PC-3 (cell line): ENCODE data around the gene VMAC. TPM values are rescaled to one million over a fixed set of nuclear protein-coding genes. Genes with fewer than 3 reads are reported as not detected.

ENCODE experiments used
- ATAC-seq: fragments of 200-7000 bp; cut with Tn5 transposase; 2 replicates; pipeline ENCODE4 v1.9.1; 2020; ENCODE audit warnings: mild to moderate bottlenecking, moderate library complexity
- BruUV-seq: library from RNA; stranded (reverse); fragments of 400-500 nt; replicated peaks from 2 replicates; lab custom pipeline; 2021; lab: Mats Ljungman, UMichigan
- CTCF ChIA-PET: fragments of 300-600 bp; sonication (Branson Sonifier 250); formaldehyde crosslinking; loops from one replicate; lab custom pipeline; 2022; ENCODE audit warnings: antibody characterized with exemption; lab: Charles Lee
- POLR2A ChIA-PET: fragments of 300-600 bp; sonication (Branson Sonifier 250); formaldehyde crosslinking; loops from one replicate; lab custom pipeline; 2022; ENCODE audit warnings: antibody characterized with exemption; ENCODE audit not compliant: unreplicated experiment; lab: Charles Lee
- DNase-seq: peaks from one replicate; pipeline ENCODE4 v3.0.0-alpha.2; 2015
- H2AFZ ChIP-seq: fragments of 300-600 bp; sonication (generic); 2 replicates; pipeline ENCODE4 v1.6.0; 2016; ENCODE audit warnings: antibody characterized with exemption, low read length
- H3F3A ChIP-seq: fragments of 300-600 bp; sonication (generic); one replicate; pipeline ENCODE4 v1.6.0; 2017; ENCODE audit warnings: antibody characterized with exemption, low read length, control low read depth, mild to moderate bottlenecking; ENCODE audit not compliant: unreplicated experiment
- H3K27ac ChIP-seq: fragments of 300-600 bp; sonication (generic); 2 replicates; pipeline ENCODE4 v1.5.1; 2016; ENCODE audit warnings: mild to moderate bottlenecking, low read length
- H3K27me3 ChIP-seq: fragments of 300-600 bp; sonication (generic); 2 replicates; pipeline ENCODE4 v1.6.1; 2016; ENCODE audit warnings: low read length, mixed read lengths
- H3K36me3 ChIP-seq: fragments of 300-600 bp; sonication (generic); 2 replicates; pipeline ENCODE4 v1.6.1; 2016; ENCODE audit warnings: low read depth, mixed run types, low read length, mixed read lengths
- H3K4me1 ChIP-seq: fragments of 300-600 bp; sonication (generic); 2 replicates; pipeline ENCODE4 v1.5.1; 2016; ENCODE audit warnings: low read length; ENCODE audit not compliant: insufficient read depth
- H3K4me2 ChIP-seq: fragments of 300-600 bp; sonication (generic); 2 replicates; pipeline ENCODE4 v1.6.0; 2016; ENCODE audit warnings: low read length
- H3K4me3 ChIP-seq: fragments of 300-600 bp; sonication (generic); 2 replicates; pipeline ENCODE4 v1.5.1; 2016; ENCODE audit warnings: mild to moderate bottlenecking, low read length, mixed read lengths
- H3K79me2 ChIP-seq: fragments of 300-600 bp; sonication (generic); 2 replicates; pipeline ENCODE4 v1.6.1; 2017; ENCODE audit warnings: low read length, mixed read lengths
- H3K9ac ChIP-seq: fragments of 300-600 bp; sonication (generic); 2 replicates; pipeline ENCODE4 v1.6.0; 2016; ENCODE audit warnings: mild to moderate bottlenecking, low read length
- H3K9me2 ChIP-seq: fragments of 300-600 bp; sonication (generic); replicated peaks from 2 replicates; pipeline ENCODE4 v1.6.1; 2016; ENCODE audit warnings: mixed run types, low read length, mixed read lengths
- H3K9me3 ChIP-seq: fragments of 300-600 bp; sonication (generic); 2 replicates; pipeline ENCODE4 v1.6.1; 2016; ENCODE audit warnings: low read length, mixed read lengths
- H4K20me1 ChIP-seq: fragments of 300-600 bp; sonication (generic); 2 replicates; pipeline ENCODE4 v1.6.1; 2016; ENCODE audit warnings: low read length, mixed read lengths
- EZH2 ChIP-seq: fragments of 300-600 bp; sonication (generic); IDR thresholded peaks from one replicate; pipeline ENCODE4 v1.6.1; 2017; ENCODE audit warnings: antibody characterized with exemption, mild to moderate bottlenecking, low read length; ENCODE audit not compliant: unreplicated experiment
- EZH2phosphoT487 ChIP-seq: fragments of 300-600 bp; sonication (generic); IDR thresholded peaks from 2 replicates; pipeline ENCODE4 v1.6.1; 2018; ENCODE audit warnings: mild to moderate bottlenecking, antibody characterized with exemption, low read length, borderline replicate concordance
- intact Hi-C: fragments of 100-400 bp; cut with micrococcal nuclease; formaldehyde crosslinking; loops from 2 replicates; pipeline ENCODE4 v1.9.0; 2023
- total RNA-seq: library from RNA; depleted of rRNA; stranded (reverse); fragments of >200 nt; gene quantifications from 2 replicates; pipeline ENCODE4 v1.2.3, GENCODE V29; 2014
- TF ChIP-seq, protein P1 (sequence below): fragments of 300-600 bp; sonication (generic); conservative IDR thresholded peaks from 2 replicates; pipeline ENCODE4 v1.5.1; 2017; ENCODE audit warnings: antibody characterized with exemption, low read depth, mild to moderate bottlenecking, low read length

VMAC gene
- total RNA-seq, 1 experiment from 2014 or later = 8.3 TPM

DNA sequence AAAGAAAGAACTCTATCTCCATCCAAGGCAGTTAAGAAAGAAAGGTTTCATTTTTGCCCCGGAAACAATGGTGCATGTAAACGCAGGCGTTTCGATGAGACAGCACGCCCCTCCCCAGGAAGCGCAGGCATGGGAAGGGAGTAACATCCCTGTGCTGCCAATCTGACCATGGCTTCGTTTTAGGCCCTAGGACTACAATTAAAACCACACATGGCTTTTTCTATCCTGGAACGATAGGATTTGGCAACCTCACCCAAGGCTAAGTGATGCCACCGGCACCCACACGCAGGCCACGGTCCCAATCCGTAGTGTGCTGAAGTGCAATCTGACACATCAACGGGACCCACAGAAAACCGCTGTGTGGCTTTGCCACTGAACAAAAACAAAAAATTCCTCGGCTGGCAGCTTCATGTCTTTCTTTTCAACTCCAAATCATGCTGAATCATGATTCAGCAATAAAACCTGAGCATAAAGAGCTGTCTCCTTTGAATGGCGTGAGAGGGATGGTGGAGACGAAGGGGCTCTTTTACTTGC lies 49.1 kb downstream of the VMAC start:
- Histone ChIP-seq H4K20me1 (peaks cover 65% of the 10 kb centered on the region), H3K9me2 (no peaks in the 10 kb centered on the region), H3K27me3 (no peaks in the 10 kb centered on the region), H3K79me2 (peaks cover 100% of the 10 kb centered on the region), H3K9ac (no peak overlapping the region), H3K9me3 (no peaks in the 10 kb centered on the region), H3K4me3 (no peak overlapping the region), H2AFZ (no peak overlapping the region), H3K4me2 (no peak overlapping the region), H3F3A (no peaks in the 10 kb centered on the region), H3K36me3 (peaks cover 17% of the 10 kb centered on the region), H3K4me1 (no peaks in the 10 kb centered on the region), H3K27ac (no peak overlapping the region)
- CTCF ChIA-PET = no interaction called here
- no peak for DNase-seq
- ATAC-seq = no peak
- intact Hi-C loops = no loop called here
- POLR2A ChIA-PET = interaction anchor here (0.6 kb wide), 1 partner anchor 49 kb away, joined by 4 read pairs; the partner anchor contains the start of gene VMAC
- TF ChIP-seq, protein P1, sequence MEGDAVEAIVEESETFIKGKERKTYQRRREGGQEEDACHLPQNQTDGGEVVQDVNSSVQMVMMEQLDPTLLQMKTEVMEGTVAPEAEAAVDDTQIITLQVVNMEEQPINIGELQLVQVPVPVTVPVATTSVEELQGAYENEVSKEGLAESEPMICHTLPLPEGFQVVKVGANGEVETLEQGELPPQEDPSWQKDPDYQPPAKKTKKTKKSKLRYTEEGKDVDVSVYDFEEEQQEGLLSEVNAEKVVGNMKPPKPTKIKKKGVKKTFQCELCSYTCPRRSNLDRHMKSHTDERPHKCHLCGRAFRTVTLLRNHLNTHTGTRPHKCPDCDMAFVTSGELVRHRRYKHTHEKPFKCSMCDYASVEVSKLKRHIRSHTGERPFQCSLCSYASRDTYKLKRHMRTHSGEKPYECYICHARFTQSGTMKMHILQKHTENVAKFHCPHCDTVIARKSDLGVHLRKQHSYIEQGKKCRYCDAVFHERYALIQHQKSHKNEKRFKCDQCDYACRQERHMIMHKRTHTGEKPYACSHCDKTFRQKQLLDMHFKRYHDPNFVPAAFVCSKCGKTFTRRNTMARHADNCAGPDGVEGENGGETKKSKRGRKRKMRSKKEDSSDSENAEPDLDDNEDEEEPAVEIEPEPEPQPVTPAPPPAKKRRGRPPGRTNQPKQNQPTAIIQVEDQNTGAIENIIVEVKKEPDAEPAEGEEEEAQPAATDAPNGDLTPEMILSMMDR = no peak
- TF ChIP-seq EZH2phosphoT487 (no peak), EZH2 (no peak)
- BruUV-seq = no TSS peak

DNA sequence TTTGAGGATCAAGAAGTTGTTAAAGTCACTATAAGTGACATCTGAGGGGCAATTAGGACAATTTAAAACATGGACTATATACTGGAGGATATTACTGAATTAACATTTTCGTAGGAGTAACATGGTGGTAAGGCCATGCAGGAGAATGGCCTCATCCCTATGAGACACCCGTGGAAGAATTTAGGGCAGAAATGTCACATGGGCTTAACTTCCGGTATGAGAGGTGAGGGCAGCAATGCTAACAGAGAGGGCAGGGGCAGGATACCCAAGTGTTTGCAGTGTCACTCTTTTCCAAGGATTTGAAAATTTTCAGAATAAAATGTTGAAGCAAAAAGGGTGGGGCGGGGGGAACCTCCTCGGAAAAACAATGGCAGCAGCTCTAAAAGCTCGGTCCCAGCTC lies 49.6 kb downstream of the VMAC start:
- Histone ChIP-seq H3K9me3 (no peaks in the 10 kb centered on the region), H3K27ac (no peak overlapping the region), H3K27me3 (no peaks in the 10 kb centered on the region), H3K36me3 (peaks cover 19% of the 10 kb centered on the region), H4K20me1 (peaks cover 70% of the 10 kb centered on the region), H3K4me2 (no peak overlapping the region), H3F3A (no peaks in the 10 kb centered on the region), H3K79me2 (peaks cover 100% of the 10 kb centered on the region), H3K9ac (no peak overlapping the region), H2AFZ (no peak overlapping the region), H3K4me1 (no peaks in the 10 kb centered on the region), H3K4me3 (no peak overlapping the region), H3K9me2 (no peaks in the 10 kb centered on the region)
- DNase-seq (no peak), ATAC-seq (no peak)
- no peak for TF ChIP-seq EZH2phosphoT487
- no peak for TF ChIP-seq EZH2
- TF ChIP-seq, protein P1 = no peak
- no TSS peak for BruUV-seq
- ChIA-PET POLR2A (no interaction called here), CTCF (no interaction called here)
- intact Hi-C loops = no loop called here

DNA sequence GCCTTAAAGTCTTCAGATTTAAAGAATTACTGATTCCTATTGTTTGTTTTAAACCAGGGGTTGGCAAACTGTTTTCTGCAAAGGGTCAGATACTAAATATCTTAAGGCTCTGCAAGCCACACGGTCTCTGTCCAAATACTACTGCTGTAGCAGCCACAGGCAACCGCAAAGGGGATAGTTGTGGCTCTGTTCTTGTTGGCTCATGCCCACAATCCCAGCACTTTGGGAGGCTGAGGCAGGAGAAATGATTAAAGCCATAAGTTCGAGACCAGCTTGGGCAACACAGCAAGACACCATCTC lies 50.9 kb downstream of the VMAC start:
- H2AFZ ChIP-seq = no peak overlapping the region
- peaks cover 83% of the 10 kb centered on the region for H4K20me1 ChIP-seq
- H3F3A ChIP-seq = no peaks in the 10 kb centered on the region
- no peaks in the 10 kb centered on the region for H3K9me2 ChIP-seq
- H3K79me2 ChIP-seq = peaks cover 100% of the 10 kb centered on the region
- ChIA-PET CTCF (no interaction called here), POLR2A (no interaction called here)
- no peaks in the 10 kb centered on the region for H3K4me1 ChIP-seq
- H3K27me3 ChIP-seq = no peaks in the 10 kb centered on the region
- H3K36me3 ChIP-seq = peaks cover 9% of the 10 kb centered on the region; the same call in 1 of the 2 replicates
- no peak overlapping the region for H3K9ac ChIP-seq
- no peak overlapping the region for H3K4me2 ChIP-seq
- TF ChIP-seq EZH2 (no peak), EZH2phosphoT487 (no peak)
- TF ChIP-seq, protein P1 = no peak
- intact Hi-C loops = no loop called here
- no peaks in the 10 kb centered on the region for H3K9me3 ChIP-seq
- ATAC-seq = peak; percentile 27; the same call in 1 of the 2 replicates
- no TSS peak for BruUV-seq
- no peak for DNase-seq
- H3K4me3 ChIP-seq = no peak overlapping the region
- no peak overlapping the region for H3K27ac ChIP-seq
